MCF 10A (cell line): ENCODE results near the gene PPHLN1. TPM values are rescaled to one million over a fixed set of nuclear protein-coding genes. Genes with fewer than 3 reads are reported as not detected.

ENCODE experiments used
- BruUV-seq: library from RNA; stranded (reverse); fragments of 400-500 nt; replicated peaks from 2 replicates; lab custom pipeline; 2021; lab: Mats Ljungman, UMichigan
- CTCF ChIA-PET: fragments of 300-600 bp; sonication (Branson Sonifier 250); formaldehyde crosslinking; extraction: SDS; loops from one replicate; lab custom pipeline; 2021; ENCODE audit warnings: antibody characterized with exemption, inconsistent platforms; lab: Yijun Ruan, JAX
- POLR2A ChIA-PET: fragments of 300-600, 350-650 bp; sonication (Branson Sonifier 250); formaldehyde crosslinking; extraction: SDS; loops from one replicate; lab custom pipeline; 2020; ENCODE audit warnings: antibody characterized with exemption, inconsistent platforms; lab: Yijun Ruan, JAX
- DNase-seq: peaks from one replicate; pipeline ENCODE4 v3.0.0-alpha.2; 2018; ENCODE audit not compliant: unreplicated experiment
- H3K27ac Mint-ChIP-seq: one replicate; pipeline ENCODE4 v1.8.0; 2022; ENCODE audit warnings: mild to moderate bottlenecking, low read depth, mixed read lengths; ENCODE audit not compliant: unreplicated experiment
- H3K27me3 Mint-ChIP-seq: one replicate; pipeline ENCODE4 v1.8.0; 2022; ENCODE audit warnings: mixed read lengths; ENCODE audit not compliant: insufficient read depth, unreplicated experiment
- H3K36me3 Mint-ChIP-seq: one replicate; pipeline ENCODE4 v1.8.0; 2022; ENCODE audit warnings: mild to moderate bottlenecking, moderate library complexity, mixed read lengths; ENCODE audit not compliant: insufficient read depth, unreplicated experiment
- H3K4me1 Mint-ChIP-seq: one replicate; pipeline ENCODE4 v1.8.0; 2022; ENCODE audit warnings: mixed read lengths; ENCODE audit not compliant: insufficient read depth, unreplicated experiment
- H3K4me3 Mint-ChIP-seq: one replicate; pipeline ENCODE4 v1.8.0; 2022; ENCODE audit warnings: mild to moderate bottlenecking, moderate library complexity, mixed read lengths; ENCODE audit not compliant: unreplicated experiment
- H3K9me3 Mint-ChIP-seq: one replicate; pipeline ENCODE4 v1.8.0; 2022; ENCODE audit warnings: mixed read lengths; ENCODE audit not compliant: unreplicated experiment
- CTCF ChIP-seq: fragments of 200-600 bp; IDR thresholded peaks from one replicate; pipeline ENCODE4 v1.8.0; 2022; ENCODE audit warnings: antibody characterized with exemption, mild to moderate bottlenecking; ENCODE audit not compliant: unreplicated experiment
- intact Hi-C: fragments of 100-400 bp; cut with micrococcal nuclease; formaldehyde crosslinking; loops from 2 replicates; pipeline ENCODE4 v1.14.1; 2022
- total RNA-seq: library from RNA; stranded (reverse); gene quantifications from 2 replicates; pipeline ENCODE4 v1.2.3, GENCODE V29; 2022

The PPHLN1 gene
- total RNA-seq, 1 experiment from 2014 or later: 54.5 TPM

DNA sequence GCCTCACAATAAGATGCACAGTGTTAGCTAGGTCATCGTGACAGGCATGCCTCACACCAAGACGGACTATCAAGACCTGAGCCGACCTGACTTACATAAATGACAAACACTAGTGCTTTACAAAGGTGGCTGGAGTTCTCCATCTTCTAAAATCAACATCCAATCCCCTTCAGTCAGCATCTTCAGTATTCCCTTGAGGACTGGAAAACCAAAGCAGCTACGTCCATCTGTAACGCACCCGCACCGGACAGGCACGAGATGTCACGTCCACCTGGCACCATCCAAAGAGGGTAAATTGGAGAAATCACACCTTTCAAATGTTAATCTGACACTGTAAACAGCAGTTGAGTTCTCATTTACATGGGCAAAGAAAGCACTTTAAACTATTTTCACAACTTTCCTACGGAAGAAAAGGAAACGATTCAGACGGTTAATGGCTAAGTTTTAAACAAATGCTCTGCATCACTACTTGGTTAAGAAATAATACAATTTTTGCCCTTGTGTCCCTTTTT is 133.4 kb downstream of the PPHLN1 start:
- no TSS peak for BruUV-seq
- TF ChIP-seq CTCF: no peak
- POLR2A ChIA-PET: no interaction called here
- DNase-seq: no peak
- CTCF ChIA-PET: no interaction called here
- Mint-ChIP-seq H3K27ac (no peak overlapping the region), H3K4me1 (no peaks in the 10 kb centered on the region), H3K27me3 (no peaks in the 10 kb centered on the region), H3K36me3 (peaks cover 76% of the 10 kb centered on the region), H3K4me3 (no peak overlapping the region), H3K9me3 (no peaks in the 10 kb centered on the region)
- intact Hi-C loops: no loop called here

DNA sequence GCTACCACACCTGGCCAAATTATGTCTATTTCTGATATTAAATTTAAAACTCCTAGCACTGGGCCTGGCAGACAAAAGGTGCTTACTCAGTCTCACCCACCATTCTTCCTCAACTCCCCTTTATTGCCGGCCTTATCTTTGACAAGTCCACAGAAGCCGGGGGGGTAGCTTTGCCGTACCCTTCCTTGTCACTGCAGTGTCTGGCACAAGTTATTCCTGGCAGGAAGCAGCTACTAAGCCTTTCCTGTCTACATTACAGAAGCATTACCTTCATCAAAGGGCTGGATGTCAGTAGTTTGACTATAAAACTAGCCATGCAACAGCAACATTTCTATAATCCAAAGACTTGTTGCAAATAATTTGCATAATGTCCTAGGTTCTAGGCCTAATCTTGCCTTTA is 136.5 kb downstream of the PPHLN1 start:
- H3K4me3 Mint-ChIP-seq: no peak overlapping the region
- no TSS peak for BruUV-seq
- CTCF ChIA-PET: interaction anchor here (2.1 kb wide), 1 partner anchor 20 kb away, joined by 11 read pairs; no protein-coding TSS in a partner anchor
- no peak overlapping the region for H3K27ac Mint-ChIP-seq
- POLR2A ChIA-PET: interaction anchor here (0.7 to 1.4 kb wide), 2 partner anchors 11 to 1117 kb away, joined by 3 read pairs; no protein-coding TSS in a partner anchor
- peaks cover 87% of the 10 kb centered on the region for H3K36me3 Mint-ChIP-seq
- no peaks in the 10 kb centered on the region for H3K4me1 Mint-ChIP-seq
- TF ChIP-seq CTCF: no peak
- no peak for DNase-seq
- H3K9me3 Mint-ChIP-seq: no peaks in the 10 kb centered on the region
- intact Hi-C loops: no loop called here
- H3K27me3 Mint-ChIP-seq: no peaks in the 10 kb centered on the region

DNA sequence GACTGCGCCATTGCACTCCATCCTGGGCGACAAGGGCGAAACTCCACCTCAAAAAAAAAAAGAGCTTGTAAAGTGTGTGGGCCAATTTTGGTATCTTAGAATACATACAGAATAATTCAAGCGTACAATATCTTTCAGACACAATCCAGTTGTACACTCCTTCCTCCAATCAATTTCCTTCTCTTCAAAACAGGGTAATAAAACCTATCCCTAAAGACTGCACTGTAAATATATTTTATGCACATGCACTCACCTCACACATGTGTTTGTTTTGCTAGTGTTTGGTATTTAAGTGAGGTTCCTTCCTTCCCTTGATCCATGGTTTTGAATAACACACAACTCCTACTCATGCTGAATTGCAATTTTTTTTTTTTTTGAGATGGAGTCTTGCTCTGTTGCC is 137.7 kb downstream of the PPHLN1 start:
- Mint-ChIP-seq H3K27me3 (no peaks in the 10 kb centered on the region), H3K4me1 (no peaks in the 10 kb centered on the region), H3K36me3 (peaks cover 85% of the 10 kb centered on the region), H3K27ac (no peak overlapping the region), H3K9me3 (no peaks in the 10 kb centered on the region), H3K4me3 (no peak overlapping the region)
- ChIA-PET CTCF (no interaction called here), POLR2A (interaction anchor here (1.1 kb wide), 1 partner anchor 12 kb away, joined by 3 read pairs; no protein-coding TSS in a partner anchor)
- DNase-seq: no peak
- intact Hi-C loops: no loop called here
- TF ChIP-seq CTCF: no peak
- no TSS peak for BruUV-seq

DNA sequence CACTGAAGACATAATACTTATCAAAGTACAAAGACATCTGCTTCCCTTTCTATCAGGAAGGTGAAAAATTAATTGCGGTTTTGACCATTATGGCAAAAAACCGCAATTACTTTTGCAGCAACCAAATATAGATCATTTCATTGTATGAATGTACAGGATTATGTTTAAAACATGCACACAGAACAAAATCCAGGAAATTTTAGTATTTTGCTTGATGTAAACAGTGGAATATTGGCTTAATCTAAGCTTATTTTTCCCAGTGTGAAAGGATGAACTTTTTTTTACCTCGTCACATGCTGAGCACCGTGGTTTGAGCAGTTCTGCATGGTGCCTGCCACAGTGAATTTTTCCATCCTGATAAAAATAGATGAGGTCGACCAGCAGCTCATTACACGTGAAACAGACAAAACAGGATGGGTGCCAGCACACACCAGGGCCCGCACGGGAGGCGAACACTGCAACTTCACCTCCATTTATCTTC is 142.4 kb downstream of the PPHLN1 start:
- intact Hi-C loops: no loop called here
- no TSS peak for BruUV-seq
- H3K9me3 Mint-ChIP-seq: no peaks in the 10 kb centered on the region
- DNase-seq: no peak
- no peak overlapping the region for H3K27ac Mint-ChIP-seq
- H3K36me3 Mint-ChIP-seq: peaks cover 65% of the 10 kb centered on the region
- H3K27me3 Mint-ChIP-seq: no peaks in the 10 kb centered on the region
- no peaks in the 10 kb centered on the region for H3K4me1 Mint-ChIP-seq
- no peak for TF ChIP-seq CTCF
- CTCF ChIA-PET: interaction anchor here (0.6 to 7.6 kb wide), 4 partner anchors 11 to 843 kb away, joined by 3 to 36 read pairs (median 4); no protein-coding TSS in a partner anchor
- no peak overlapping the region for H3K4me3 Mint-ChIP-seq
- POLR2A ChIA-PET: interaction anchor here (0.5 kb wide), 1 partner anchor 32 kb away, joined by 3 read pairs; no protein-coding TSS in a partner anchor
